ENCODE data around the gene UGT2A3.

The UGT2A3 gene

DNA sequence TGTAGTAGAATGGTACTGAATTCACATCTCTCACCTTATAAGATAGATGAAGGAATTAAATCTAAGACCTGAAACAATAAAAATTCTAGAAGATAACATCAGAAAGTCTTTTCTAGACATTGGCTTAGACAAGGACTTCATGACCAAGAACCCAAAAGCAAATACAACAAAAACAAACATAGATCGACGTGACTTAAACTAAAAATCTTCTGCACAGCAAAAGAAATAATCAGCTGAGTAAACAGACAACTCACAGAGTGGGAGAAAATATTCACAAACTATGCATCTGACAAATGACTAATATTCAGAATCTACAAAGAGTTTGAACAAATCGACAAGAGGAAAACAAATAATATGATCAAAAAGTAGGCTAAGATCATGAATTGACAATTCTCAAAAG lies 38.8 kb downstream of the UGT2A3 start:
- DNase-seq (ENCODE audit: low read depth) = no peak

DNA sequence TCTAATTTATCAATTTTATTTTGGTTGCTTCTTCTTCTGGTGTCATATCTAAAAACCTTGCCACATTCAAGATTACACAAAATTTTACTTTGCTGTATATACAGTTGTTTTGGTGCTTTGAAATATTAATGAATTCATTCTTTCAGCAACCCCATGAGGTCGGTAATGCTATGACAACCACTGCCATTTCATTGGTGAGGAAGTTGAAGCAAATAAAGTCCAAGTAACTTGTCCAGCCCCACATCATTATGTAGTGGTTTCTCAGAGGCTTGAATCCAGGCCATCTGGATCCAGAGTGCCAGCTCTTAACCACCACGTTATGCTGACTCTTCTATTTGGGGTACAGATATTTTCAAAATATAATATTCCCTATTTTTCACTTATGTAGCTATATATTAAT lies 42.2 kb downstream of the UGT2A3 start:
- DNase-seq (ENCODE audit: low read depth) = no peak

DNA sequence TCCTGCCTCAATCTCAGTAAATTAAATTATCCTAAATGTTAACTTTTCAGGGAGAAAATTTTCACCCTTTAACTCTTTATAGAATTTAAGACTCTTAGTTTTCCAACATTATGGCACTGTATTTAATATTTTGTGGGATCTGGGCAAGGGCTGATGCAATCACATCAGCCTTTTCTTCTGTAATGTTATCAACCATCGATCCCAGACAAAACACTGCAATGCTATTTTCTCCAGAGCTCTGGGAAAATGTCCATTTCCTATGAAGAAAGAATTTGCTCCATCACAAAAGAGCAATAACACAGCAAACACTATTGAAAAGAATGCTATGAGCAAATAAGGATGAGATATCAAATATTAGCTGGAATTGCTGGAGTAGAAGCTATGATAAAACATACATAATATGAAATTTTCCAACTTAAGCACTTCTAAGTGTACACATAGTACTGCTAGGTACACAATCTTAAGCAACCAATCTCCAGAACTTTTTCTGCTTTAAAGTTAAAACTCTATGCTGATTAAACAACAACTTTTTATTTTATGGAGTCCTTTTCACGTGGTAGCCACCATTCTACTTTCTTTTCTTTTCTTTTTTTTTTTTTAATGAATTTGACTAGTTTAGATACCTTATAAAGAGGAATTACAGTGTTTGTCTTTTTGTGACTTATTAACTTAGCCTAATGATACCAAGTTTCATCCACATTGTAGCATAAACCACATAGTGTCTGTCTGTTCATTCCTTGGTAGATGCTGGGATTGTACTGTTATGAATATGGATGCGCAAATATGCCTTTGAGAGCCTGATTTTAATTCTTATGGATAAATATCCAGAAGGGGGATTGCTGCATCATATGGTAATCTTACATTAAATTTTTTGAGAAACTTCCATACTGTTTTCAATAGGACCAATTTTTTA lies 43.6 kb downstream of the UGT2A3 start:
- no peak for DNase-seq (ENCODE audit: low read depth)

DNA sequence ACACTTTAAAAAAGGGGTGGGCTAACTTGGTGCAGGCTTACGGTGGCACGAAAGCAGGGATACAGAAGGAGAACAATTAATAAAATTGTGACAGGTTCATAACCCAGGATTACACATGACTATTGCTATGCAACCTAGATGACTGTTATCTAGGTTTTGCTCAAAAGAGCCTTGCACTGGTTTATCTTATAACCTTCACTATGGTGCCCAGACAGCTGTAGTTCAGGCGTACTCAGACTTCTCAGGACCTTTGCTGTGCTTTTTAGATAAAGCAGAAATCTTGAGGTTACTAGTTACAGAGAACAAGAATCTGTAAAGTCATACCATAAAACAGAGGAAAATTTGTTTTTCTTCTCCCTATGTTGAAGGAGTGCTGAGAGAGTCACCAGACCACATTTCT lies 44.4 kb downstream of the UGT2A3 start:
- no peak for DNase-seq (ENCODE audit: low read depth)

DNA sequence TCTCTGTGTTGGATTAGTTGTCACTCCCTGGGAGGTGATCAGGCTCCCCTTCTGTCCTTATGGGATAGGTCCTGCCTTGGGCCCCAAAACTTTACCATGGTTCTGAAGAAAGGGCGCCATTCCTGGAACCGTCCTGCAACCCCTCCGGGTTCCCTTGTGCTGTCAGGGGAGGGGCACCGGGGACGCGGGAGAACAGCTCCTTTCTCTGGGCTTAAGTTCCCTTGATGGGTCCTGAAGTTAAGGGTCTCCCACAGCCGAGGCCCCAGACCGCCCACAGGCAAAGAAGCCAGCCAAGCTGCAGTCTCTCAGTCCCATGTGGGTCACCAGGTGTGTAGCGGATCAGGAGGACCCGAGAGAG lies 44.8 kb downstream of the UGT2A3 start:
- DNase-seq (ENCODE audit: low read depth) = no peak

DNA sequence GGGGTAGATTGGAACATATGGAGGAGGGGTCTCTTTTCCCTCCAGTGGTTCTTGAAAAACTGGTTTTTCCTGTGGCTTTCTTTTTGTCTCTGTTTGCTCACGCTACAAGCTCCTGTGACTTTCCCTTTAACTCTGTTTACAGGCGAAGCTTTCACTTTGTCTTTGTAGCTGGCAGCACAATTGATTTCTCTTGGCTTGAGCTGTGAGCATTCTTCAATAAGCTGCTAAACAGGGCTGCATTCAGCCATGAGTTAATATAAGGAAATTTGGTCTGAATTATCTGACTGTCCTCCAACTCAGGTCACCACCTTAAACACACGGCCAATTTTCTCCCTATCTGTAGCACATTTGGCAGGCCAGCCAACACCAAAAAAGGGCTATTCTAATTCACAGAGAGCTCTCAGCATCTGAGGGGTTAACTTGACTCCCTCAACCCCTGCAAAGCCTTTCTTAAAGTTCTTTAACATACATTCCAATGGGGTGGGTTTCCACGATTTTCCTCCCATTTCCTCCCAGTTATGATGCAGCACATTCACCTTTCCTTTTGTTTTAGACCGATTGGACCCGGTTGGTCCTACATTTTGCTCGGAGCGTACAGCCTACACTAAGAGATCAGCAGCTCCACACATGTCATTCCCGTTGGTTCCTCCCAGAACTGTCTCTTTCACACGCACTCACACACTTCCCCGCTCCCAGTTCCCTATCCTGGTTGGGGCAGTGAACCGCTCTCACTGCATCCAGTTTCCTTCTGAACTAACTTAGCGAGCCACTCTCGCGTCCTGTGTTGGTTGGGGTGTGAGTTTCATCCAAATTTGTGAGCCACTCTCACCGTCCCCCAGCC lies 45.4 kb downstream of the UGT2A3 start:
- DNase-seq (ENCODE audit: low read depth) = no peak

DNA sequence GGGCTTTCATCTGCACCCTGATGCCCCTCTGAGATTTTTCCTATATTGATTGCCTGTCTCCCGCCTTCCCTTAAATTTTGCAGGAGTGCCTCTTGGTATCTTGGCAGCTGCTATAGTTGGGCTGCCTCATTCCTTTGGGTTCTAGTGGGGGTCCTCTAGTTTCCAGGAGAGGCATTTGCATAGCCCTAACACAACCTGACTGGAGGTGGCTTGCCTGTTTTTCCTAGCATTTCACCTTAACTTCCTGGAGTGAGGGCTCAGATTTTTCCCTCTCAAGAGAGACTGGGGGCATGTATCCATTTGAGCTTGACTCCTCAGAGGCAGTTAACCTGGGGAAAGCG lies 46.0 kb downstream of the UGT2A3 start:
- no peak for DNase-seq (ENCODE audit: low read depth)

DNA sequence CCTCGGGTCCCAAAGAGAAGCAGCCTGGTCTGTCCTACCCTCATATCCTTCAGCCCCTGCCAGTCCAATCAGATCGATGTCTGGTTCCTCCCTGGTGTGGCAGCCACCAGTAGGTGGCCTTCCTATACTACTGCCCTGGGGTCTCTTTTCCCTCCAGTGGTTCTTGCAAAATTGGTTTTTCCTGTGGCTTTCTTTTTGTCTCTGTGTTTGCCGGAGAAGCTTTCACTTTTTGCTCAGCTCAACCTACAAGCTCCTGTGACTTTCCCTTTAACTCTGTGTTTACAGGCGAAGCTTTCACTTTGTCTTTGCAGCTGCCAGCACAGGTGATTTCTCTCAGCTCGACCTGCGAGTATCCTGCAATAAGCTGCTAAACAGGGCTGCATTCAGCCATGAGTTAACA lies 46.8 kb downstream of the UGT2A3 start:
- no peak for DNase-seq (ENCODE audit: low read depth)

DNA sequence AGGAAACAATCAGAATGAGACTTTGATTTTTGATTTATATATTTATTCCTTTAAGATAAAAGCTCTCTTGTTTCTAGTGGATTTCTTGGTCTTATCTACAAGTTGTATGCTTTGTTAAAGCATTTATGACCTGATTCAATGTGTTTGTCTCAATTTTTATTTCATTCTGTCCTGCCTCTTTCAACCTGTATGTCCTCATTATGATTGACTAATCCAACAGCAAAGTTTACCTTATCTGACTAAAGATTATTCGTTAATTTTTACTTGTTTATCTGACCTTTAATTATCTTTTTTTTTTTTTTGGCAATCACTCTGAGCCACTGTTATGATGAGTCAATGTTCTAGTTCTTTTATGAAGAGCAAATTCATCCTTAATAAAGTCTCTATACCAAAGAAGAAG lies 54.9 kb downstream of the UGT2A3 start:
- DNase-seq (ENCODE audit: low read depth) = no peak

DNA sequence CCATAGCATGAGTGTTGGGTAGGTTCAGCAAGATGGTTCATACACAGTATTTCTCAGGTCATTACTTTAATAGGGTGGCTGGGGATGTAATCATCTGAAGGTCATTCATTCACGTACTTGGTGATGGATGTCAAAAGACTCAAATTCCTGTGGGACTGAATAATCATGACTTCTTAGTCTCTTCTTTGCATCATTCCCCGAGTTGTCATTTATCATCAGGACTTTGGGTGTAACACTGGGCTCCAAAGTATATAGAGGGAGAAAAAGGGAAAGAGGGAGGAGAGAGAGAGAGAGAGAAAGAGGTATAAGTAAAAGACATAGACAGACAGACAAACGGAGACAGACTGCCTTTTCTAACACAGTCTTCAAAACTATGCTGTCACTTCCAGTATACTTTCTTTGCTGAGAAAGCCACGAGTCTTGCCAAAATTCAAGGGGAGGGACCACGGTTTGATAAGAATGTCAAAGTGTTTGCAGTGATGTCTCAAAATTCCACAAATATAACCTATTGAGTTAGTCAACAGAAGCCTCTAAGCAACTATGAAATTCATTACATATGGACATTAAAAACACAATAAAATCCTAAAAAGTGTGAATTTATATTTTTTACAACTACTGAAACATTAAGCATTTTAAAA lies 55.9 kb downstream of the UGT2A3 start:
- DNase-seq (ENCODE audit: low read depth) = no peak

DNA sequence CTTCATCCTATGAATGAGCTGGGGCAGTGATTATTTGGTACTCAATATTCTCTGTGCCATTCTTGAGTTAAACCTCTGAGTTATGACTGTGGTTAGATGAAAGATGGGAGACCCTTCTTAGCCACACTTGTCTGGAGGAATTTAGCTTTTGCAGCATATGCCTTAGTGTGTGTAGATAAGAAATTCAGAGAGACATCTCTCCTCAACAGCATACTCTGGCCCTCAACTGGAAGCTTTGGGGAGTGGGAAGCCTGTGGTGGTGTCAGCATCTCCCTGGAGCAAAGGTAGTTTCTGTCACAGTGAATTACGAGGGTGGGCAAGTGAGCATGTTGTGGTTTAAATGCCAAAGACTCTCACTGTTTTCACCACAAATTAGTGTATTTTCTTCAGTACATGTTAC lies 58.7 kb downstream of the UGT2A3 start:
- no peak for DNase-seq (ENCODE audit: low read depth)

DNA sequence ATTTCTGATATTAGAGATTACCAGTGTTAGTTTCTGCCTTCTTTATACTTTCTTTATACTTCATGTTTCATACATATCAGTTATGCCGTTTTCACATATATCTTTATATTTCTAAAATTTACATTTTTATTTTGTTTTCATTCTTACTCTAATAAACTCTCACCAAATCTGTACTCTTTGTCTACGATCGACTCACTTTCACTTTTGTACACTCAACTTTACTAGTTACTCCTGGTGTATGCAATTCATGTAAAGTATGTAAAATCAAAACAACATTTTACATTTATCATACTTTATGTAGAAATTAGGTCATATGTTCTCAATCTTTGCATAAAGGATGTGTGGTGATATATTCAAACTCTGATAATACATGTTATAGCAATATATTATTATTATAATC lies 59.9 kb downstream of the UGT2A3 start:
- no peak for DNase-seq (ENCODE audit: low read depth)

DNA sequence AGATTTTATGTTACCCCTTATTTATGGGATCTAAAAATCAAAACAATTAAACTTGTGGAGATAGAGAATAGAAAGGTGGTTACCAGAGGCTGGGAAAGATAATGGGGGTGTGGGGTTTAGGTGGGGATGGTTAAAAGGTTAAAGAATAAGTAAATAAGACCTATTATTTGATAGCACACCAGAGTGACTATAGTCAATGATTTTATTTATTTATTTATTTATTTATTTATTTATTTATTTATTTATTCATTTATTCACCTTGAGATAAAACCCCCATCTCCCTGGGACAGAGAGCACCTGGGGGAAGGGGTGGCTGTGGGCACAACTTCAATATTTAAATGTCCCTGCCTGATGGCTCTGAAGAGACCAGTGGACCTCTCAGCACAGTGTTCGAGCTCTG lies 66.1 kb downstream of the UGT2A3 start:
- no peak for DNase-seq (ENCODE audit: low read depth)

DNA sequence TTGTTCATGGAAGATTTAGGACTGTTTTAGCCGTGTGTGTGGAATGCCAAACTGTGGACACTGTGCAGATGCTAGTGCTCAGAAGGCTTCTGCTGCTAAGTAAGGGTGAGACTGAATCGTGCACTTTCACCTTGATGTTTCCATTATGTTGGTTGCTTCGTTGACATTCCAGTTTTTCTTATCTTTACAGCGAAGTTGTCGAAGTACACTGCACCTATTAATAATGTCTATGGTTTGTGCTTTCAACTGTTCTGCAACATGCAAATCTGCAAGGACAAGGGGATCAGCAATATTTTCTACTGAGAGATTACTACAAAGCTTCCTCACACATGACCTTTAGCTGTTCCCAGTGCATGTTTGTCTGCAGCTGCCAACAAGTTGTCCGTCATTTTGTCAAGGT lies 67.7 kb downstream of the UGT2A3 start:
- DNase-seq (ENCODE audit: low read depth) = no peak
